Eye (tissue), 1 donor: ENCODE results near the gene KRT37.
A peak's percentile ranks its signal among the peaks of the same experiment; 100 is the strongest.

ENCODE experiments used
- DNase-seq: peaks from one replicate; pipeline ENCODE4 v3.0.0-alpha.2; 2015

The KRT37 gene

GRCh38 chr17:41424111-41424635 lies at the start of gene KRT37:
Gene KRT37 (minus strand): TSS chr17:41424585. CDS start chr17:41424523, 62 bp downstream.
- no peak for DNase-seq

- DNase-seq = no peak
Observed at GRCh38 chr17:41468346-41468745, 44.0 kb upstream of the KRT37 start.

DNA sequence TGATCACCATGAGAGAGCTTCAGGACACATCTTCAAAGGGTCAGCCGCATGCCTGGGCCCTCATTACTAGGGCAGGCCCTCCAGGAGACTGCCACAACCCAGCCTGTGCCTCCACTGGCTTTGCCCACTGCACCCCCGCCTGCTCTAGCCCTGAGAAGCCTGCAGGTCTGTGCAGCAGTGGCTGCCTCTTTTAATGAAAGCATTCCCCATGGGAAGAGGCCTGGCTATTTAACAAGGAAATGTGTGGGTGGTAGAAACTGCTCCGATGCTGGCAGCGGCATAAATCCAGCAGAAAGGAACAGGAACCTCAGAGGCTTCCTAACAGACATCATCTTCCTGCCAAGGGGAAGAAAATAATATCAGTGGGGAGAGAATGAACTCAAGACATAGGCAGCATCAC lies 43.2 kb upstream of the KRT37 start:
- no peak for DNase-seq

DNA sequence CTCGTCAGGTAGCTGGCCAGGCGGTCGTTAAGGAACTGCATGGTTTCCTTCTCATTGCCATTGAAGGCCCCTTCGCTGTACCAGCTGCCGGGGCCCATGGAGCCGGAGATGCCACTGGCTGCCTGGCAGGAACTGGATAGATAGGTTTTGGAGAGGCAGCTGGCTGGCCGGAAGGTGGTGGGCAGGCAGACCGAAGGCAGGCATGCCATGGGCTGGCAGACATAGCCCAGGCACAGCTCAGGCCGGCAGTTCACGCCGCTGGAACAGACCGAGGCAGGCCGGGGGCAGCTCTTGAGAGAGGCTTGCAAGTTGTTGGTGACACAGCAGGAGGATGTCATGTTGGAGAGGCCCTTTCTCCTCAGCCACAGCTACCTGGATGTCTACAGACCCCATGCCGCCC lies 42.6 kb upstream of the KRT37 start, which contains the start of gene KRT32:
TSS of gene KRT32 (minus strand) at position 399 of the 400 bp plus-strand sequence. CDS start at position 338, 61 bp downstream.
- DNase-seq = no peak

DNA sequence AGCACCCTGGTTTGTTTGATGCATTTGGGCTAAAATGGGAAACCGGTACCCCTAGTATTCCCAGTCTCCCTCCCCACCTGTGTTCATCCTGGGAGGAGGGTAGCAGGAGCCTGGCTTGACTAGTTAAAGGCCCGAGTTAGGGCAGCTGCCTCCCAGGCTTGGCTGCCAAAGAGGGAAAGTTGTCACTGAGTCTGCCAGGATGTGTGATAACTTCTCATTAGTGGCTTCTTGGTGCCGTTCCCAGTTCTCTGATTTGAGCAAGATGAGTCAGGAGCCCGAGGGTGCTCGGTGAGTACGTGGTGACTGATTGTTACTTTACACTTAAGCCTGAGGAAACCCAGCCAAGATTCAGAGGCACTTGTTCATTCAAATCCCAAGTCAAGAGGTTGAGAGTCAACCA lies 40.3 kb upstream of the KRT37 start:
- DNase-seq = peak; percentile 47

DNA sequence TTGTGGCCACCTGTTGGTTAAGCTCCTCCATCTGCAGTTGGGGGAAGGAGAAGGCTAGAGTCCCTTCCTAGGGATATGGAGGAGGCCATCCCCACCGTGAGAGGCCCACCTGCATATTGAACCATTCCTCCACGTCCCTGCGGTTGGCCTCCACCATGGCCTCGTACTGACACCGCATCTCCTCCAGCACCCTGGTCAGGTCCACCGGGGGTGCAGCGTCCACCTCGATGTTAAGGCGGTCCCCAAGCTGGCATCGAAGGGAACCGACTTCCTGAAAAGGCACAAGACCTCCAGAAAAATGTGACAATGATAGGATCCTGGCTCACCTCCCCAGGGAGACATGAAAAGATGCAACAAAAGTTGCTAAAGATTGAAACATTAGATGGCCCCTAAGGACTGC lies 39.8 kb upstream of the KRT37 start:
- DNase-seq = no peak

DNA sequence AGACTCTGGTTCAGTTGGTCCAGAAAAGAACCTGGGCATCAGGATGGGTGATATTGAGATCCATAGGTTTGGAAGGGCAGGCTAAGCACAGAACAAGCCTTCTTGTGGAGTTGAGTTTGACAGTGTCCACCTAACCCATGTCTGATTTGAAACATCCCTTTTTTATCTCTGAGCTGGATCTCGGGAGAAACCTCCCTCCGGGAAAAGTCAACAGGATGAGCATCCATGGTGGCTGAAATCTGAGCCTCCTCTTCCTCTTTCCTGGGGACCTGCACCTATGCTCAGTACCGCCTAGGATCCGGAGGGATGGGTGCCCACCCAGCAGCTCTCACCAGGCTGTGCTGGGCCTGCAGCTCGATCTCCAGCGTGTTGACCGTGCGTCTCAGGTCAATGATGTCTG lies 39.4 kb upstream of the KRT37 start:
- DNase-seq = no peak

DNA sequence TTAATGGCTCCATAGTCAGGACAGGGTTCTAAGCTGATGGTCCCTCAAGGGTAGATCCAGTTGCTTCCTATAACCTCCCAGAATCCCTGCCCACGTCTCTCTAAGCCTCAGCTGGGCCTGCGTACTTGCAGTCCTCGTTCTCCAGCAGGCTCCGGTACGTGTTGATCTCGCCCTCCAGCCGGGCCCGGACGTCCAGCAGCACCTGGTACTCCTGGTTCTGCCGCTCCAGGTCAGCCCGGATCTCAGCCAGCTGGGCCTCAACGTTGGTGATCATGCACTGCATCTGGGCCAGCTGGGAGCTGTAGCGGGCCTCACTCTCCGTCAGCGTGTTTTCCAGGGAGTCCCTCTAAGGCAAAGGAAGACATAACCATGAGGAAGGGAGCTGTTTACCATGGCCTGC lies 38.3 kb upstream of the KRT37 start:
- DNase-seq = no peak

- DNase-seq = no peak
Observed at GRCh38 chr17:41457676-41458075, 33.3 kb upstream of the KRT37 start.

- DNase-seq = no peak
Observed at GRCh38 chr17:41456204-41456603, 31.8 kb upstream of the KRT37 start.

DNA sequence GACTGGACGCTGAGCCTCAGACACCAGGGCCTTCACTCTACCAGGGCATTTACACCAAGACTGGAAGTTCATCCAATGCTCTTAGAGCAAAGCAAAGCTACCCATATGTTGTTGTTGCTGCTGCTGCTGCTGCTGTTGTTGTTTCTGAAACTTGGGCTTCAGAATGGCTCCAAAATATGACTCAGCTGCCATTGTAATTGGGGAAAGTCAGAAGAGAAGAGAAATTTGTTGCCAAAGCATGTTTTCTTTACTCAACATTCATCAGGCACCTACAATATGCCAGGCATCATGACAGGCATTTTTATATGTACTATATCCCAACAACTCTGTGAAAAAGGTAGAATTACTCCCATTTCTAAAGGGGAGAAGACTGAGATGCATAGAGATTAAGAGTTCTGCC lies 30.9 kb upstream of the KRT37 start:
- no peak for DNase-seq

DNA sequence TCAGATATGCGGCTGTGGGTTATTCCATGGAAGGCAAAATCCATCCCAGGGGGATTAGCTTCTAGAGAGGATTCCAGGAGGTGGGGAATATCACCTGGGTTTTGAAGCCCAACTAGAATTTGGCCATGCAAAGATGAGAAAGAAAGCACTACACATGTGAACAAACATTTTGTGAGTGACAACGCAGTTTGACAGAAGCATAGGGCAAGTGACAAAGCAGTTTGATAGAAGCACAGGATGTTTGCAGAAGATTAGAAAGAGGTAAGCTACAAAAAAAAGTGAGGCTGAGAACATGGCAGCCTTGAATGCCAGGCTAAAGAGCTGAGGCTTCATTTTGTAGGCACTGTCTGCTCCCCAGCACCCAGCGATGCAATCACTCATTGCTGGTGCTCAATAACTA lies 28.7 kb upstream of the KRT37 start:
- DNase-seq = no peak

GRCh38 chr17:41452281-41452680 lies 27.9 kb upstream of the KRT37 start:
- no peak for DNase-seq

- no peak for DNase-seq
Observed at GRCh38 chr17:41451154-41451728, 26.9 kb upstream of the KRT37 start.

DNA sequence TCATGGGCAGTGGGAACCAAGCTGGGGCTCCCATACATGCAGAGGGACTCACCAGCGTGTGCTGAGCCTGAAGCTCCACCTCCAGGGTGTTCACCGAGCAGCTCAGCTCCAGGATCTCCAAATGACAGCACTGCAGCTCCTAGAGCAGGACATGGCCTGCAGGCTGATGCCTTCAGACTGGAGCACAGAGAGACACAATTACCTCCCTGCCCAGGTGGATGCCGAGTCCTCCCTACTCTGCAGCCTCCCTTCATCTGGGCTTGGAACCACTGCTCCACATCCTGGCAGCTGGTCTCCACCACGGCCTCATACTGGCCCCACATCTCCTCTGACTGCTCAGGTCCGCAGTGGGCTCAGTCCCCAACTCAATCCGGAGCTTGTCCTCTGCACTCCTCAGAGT lies 24.6 kb upstream of the KRT37 start:
- DNase-seq = no peak

DNA sequence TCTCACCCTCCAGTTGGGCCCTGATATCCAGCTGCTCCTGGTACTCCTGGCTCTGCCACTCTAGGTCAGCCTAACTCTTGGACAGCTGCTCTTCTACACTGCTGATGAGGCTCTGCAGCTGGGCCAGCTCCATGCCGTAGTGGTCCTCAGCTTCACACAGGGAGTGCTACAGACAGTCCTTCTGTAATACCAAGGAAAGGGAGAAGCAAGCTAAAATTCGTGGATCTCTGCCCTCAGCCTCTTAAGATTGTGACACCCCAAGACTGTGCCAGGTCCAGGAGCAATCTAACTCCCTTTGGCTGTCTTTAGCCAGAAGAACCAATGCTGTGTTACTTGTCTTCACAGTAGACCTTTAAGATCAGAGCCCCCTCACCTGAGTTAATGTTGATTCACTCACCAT lies 24.1 kb upstream of the KRT37 start:
- DNase-seq = no peak

DNA sequence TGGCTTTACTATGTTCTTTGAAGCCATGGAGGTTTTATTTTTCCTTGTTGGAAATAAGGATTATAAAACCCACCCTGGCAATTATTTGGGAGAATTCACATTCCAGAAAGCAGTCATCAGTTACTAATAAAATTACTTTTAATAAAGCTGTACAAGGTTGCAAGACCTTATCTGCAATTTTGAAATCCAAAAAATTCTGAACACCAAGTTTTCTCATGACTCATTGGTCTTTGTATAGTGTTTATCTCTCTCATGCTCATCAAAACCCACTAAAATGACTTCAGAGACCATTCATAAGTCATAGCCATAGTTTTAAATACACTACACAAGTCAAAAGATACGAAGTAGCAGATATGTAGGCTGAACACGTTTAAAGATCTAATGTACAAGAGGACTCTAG lies 22.4 kb upstream of the KRT37 start:
- no peak for DNase-seq

DNA sequence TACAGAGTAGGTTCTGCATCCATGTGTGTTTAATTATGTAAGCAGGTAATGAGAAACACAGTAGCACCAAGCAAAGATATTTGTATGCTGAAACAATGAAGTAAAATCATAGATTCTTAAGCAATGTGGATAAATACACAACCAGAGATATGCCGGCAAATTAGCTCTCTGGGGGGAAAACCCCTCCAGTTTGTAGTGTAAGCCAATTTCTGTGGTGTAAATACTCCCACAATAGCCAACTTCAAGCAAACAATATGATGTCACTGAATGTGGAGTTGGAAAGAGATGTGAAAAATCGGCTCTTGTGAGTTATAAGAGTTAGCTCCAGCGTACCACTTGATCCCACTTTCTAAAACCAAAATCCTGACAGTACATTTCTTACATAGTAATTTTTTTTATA lies 20.3 kb upstream of the KRT37 start:
- DNase-seq = no peak

DNA sequence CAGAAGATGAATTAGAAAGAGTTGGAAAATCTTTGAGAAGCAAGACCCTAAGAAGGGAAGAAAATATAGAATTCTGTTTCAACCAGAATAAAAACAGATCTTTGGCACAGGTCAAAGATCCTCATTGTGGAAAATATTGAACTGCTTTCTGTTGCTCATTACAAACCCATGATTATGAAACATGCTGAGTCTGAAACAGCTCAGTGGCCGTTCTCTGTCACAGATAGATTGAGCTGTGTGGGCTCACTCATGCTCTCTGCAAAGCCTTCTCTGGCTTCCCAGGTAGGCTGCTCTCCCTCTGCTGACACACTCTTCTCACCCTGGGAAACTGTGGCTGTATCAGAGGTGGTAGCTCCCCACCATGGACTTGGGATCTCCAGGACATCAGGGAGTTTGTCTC lies 19.8 kb upstream of the KRT37 start:
- no peak for DNase-seq

DNA sequence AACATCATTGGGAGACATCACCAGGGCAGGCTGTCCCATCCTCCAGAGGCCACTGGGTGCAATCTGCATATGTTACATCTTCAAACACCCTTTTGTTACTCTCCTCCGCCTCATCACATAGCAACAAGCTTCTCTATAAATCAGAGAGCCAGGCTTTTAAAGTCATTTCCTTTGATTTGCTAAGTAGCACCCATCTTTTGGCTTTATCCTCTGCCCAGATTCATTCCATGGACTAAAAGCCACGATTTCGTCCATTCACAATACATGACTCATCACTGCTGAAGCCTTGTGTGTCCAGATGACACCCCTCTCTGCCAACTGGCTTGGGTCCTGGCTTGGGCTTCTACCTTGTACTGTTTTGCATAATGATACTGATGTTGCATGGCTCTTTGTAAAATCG lies 18.4 kb upstream of the KRT37 start:
- DNase-seq = no peak

DNA sequence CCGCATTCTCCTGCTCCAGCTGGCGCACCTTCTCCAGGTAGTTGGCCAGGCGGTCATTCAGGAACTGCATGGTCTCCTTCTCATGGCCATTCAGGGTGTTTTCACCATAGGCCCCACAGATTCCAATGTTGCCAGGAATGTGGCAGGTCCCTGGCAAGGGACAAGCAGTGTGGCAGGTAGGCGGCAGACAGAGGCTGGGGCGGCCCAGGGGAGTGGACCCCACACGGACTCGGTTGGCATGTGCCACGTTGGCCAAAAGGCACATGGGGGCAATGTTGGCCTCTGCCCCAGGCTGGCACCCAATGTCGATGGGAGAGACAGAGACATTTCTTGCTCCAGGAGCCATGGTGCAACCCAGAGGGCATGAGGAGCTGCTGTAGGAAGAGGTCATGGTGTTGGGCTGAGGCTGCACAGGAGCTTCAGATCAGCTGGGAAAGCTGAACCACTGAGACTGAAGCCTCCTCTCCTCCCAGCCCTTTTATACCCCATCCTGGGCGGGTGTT lies 16.2 kb upstream of the KRT37 start, which contains the start of gene KRT38:
TSS of gene KRT38 (minus strand) at position 453 of the 503 bp plus-strand sequence. CDS start at position 391, 62 bp downstream.
- no peak for DNase-seq

DNA sequence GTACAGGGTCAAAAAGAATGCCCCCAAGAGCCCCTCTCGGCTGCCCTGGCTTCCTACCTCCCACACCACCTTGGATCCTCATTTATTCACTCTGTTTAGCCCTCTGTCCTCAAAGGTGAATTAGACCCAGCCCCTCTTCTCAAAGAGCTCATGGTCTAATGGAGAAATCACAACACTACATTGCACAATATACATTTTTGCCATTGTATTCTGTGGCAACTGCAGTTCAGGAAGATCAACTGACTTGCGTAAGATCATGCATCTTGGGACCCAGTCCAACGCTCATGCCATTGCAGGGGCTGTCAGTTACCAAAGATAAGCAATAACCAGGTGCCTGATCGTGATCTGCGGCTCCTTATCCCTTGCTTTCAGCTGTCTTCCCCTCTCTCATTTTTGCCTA lies 15.0 kb upstream of the KRT37 start:
- no peak for DNase-seq

- no peak for DNase-seq
Observed at GRCh38 chr17:41437769-41438168, 13.4 kb upstream of the KRT37 start.

DNA sequence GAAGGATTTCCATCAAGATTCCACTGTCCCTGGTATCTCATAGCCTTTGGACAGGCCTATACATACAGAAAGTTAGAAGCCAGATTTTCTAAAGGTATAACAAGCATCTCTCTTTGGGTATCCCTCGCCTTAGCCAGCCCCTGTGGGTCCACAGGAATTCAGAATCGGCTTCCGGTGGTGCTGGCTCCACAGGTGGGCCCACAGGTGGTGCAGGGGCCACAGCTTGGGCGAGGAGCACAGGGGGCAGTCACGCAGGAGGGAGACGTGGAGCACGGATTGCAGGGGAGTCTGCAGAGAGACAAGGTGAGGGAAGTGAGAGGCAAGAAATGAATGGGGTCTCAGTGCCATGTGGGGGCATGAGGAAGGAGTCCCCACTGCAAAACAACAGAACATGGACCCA lies 12.9 kb upstream of the KRT37 start:
- DNase-seq = no peak

DNA sequence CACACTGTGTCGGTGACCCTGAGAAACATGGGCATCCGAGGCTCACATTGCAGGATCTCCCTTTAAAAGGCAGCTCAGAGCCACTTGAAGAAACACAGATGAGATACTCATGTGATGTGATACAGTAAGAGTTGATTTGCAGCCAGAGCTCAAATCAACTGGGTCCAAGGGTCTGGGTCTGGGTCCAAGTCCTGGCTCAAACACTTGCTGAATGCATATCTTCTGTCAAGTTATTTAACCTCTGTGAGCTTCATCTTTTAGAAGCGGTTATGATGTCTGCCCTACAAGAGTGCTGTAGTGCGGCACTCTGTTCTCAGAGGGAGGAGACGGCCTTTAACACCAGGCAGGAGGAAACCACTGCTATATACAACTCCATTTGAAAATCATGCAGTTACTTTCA lies 10.0 kb upstream of the KRT37 start:
- DNase-seq = no peak
